ENCODE data around the gene IMP3. TPM values are rescaled to one million over a fixed set of nuclear protein-coding genes. Genes with fewer than 3 reads are reported as not detected.

Gene IMP3
- polyA plus RNA-seq, 4 donors: 52.1 to 61.0 (median 55.2) TPM

DNA sequence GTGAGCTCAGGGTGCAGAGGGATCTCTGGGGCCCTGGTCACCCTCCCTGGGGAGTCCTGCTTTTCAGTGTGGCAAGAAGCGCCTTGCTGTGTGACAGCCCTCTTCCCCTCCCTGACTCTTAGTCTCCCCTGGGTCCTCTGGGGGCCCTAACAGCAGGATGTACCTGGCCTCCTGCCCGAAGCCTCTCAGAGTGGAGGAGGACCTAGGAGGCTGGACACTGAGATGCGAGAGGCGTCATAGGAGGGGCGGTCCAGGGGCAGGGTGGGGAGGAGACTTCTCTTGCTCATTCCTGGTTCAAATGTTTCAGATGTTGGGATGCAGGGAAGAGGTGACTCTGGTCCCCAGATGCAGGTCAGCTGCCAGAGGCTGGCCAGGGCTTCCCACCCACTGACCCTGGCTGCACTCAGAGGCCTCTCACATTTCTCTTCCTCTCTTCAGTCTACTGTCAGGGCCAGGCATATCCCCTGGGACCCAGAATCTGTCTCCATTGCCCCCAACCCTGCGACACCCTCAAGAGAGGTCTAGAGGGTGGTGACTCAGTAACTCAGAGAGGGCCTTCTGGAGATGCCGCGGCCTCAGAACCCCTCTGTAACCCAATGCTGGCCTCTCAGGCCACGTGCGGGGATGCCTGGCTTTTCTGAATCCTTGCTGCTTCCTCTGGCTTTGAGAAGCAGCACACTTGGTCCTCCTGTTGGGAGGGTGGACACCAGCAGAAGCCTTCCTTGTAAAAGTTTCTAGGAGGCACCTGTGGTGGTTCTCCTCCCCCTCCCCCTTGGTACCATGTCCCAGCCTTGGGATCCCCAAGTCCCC lies 33.6 kb upstream of the IMP3 start:
- no peak for DNase-seq (ENCODE audit: low read depth in 4 of 4, low spot score in 3 of 4)

DNA sequence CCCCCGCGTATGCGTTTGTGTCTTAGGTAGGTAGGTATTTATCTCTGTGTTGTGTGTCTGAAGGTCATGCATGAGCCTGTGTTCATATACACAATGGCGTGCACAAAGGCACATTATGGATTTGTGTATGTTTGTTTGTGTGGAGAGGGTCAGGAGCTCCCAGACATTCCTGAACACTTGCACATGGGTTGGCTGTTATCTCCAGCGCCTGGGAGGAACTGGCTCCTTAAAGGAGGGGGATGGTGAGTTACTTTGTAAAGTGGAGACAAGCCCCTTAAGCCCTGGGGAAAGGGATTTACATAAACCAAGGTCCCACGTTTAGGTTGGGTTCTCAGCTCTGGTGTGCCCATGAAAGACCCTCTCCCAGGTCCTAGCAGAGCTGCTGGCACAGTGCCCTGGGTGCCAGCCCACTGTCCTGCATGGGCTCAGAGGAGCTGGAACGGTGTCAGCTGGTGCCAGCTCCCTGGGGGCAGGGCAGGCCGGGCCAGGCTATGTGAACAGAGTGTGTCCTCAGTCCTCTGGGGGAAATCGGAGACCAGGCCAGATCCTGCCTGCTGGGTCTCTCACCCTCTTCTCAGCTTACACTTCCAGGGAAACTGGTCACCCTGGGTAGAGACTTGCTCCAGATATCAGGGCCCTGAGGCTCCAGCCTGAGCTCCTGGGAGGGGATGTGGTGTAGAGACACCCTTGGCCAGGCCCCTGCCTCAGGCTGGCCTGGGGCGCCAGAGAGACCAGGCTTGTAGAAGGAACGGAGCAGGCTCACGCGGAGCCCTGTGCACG lies 32.8 kb upstream of the IMP3 start:
- DNase-seq (ENCODE audit: low read depth in 4 of 4, low spot score in 3 of 4): no peak

DNA sequence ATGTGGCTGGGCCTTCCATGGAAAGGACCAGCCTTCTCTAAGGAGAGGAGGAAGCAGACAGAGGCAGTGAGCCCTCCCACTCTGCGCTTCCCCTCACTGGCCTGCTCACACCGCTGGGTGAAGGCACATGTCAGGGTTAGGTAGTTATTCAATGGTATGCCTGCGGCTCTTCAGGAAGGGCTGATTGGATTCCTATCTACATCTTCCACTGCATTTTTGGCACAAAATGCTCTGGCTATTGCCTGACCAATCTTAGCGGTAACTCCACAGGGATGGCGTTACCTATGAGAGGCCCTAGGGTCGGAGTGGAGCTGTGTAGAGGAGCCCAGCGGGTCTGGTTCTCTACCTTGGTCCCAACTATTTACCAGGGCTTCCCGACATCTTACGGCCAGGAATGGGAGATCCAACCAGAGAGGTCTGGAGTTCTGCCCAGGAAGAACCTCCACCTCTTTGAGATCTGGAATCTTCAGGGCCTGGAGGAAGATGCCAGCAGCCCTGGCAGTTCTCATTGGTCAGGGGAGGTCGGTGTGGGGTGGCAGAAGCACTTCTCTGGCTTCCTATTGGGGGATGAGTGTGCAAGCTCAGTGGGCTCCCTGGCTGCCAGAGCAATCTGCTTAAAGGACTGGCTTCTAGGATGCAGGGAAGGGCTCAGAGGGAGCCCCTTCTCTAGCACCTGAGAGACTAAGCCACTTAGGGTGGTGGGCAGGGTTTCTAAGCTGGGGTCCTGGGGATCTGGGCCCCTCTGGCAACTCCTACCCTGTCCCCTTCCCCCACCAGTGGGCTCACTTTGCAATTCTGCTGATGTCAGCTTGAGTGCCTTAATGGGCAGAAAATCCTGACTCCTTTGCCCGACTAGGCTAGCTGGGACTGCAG lies 31.9 kb upstream of the IMP3 start:
- DNase-seq (ENCODE audit: low read depth in 4 of 4, low spot score in 3 of 4): no peak

DNA sequence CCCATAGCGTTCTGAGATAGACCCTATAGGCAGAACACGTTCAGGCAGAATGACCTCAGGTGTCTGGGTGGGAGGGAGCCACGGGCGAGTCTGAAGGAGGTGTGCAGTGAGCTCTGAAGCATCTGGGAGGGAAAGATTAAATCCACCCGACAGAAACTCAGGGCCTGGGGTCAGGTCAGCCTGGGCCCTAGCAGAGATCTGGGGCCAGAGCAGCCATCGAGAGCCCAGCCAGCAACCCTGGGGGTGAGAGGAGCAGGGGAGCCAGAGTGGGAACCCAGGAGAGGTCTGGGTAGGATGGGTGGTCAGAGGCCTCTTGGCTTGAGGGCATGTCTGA lies 29.8 kb upstream of the IMP3 start:
- no peak for DNase-seq (ENCODE audit: low read depth in 4 of 4, low spot score in 3 of 4)

DNA sequence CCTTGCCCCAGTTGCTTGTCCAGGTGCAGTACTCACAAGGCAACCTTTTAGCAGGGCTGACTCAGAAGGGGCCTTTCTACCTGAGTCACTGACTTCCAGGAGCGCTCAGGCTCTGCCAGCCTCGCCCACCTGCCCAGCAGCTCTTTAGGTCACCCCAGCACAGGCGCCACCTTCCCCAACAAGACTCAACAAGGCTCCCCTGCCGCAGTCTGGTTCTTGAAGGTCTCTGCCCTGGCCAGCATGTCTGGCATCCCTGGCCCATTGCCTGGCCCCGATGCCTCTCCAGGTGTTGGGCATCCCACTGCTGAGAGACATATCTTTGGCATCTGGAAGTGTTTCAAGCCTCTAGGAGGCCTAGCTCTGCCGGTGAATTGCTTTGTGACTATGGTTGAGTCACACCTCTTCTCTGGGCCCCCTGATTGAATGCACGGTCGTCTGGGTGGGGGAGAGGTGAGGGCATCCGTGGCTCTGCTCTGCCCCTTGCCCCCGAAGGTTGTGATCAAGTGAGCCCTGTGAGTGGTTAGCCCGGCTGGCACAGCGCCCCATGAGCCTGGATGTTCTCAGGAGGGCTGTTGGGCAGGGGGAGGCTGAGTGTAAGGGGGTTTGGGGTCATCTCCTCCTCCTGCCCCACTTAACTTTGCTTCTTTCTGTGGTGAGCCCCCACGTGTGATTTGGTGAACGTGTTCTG lies 29.3 kb upstream of the IMP3 start:
- DNase-seq (ENCODE audit: low read depth in 4 of 4, low spot score in 3 of 4): no peak

DNA sequence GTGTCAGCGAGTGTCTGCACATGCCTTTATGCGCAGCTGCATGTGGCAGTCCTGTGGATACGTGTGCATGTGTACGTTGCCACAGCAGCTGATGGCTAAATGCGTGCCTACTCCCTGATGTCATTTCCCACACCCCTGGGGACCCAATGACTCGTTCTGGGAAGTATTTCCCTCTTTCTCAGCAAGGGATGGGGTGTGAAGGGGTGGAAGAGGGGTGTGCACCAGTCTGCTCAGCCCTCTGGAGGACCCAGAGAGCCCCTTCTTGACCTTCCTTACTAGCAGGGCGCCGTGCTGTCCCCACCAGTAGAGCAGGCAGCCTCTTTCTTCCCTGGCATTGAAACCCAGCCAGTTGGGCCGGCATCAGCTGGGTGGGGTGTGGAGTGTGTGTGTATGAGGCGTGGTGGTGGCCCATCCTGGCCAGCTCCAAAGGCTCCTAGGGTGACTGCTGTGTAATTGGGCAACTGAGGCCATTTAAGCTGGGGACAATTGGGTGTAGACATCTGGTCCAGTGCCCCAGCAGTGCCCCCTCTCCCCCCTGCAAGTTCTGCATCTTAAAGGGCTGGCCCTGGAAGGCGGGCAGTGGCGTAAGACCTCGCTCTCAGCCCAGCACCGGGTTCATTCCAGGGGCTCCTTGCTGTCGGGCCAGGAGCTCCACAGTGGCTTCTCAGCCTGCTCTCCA lies 26.9 kb upstream of the IMP3 start:
- no peak for DNase-seq (ENCODE audit: low read depth in 4 of 4, low spot score in 3 of 4)

DNA sequence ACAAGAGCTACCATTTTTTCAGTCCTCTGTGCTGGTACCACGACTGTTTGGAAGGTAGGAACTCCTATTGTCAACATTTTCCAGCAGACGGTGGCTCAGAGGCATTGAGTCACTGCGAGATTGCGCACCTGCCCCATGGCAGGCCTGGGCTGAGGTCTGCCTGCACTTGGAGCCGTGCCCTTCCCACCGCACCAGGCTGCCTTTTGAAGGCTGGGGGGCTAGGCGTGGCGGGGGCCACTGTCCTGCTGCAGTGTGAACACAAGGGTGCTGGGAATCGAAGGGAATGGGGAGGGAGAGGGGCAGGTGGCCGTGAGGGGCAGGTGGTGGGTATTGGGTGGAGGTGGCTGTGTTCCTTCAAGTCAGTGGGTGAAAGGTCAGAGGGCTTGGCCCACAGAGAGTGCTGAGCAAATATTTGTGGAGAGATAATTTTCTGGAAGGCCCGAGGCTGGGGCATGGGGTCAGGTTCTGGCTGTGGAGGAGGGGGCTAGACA lies 24.0 kb upstream of the IMP3 start:
- no peak for DNase-seq (ENCODE audit: low read depth in 4 of 4, low spot score in 3 of 4)

DNA sequence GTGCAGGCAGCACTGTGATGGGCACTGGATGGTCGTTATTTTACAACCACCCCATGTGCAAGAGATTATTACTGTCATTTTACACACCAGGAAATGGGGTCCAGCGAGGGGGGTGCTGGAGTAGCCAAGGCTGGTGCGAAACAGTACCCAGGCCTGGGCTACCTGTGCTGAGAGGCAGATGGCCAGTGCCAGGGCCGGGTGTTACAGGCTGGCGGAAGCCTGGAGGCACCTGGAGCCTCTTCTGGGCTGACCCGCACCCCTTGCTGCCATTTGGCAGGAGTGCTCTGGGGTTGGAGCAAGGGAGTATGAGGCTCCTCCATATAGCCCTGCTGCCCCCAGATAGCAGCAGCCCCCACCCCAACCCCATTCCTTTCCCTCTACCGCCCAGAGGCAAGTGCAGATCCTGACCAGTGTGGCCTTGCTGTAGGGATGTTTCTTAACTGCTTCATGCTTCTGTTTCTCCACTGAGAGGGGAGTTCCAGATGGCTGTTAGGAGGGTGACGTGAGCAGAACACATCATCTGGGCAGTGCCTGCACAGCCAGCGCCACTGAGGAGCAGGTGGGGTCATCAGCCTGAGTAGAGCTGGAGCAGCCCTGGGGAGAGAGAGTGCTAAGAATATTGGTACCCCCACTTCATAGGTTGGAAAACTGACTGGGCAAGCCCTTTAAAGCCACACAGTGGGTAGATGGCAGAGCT lies 22.9 kb upstream of the IMP3 start:
- no peak for DNase-seq (ENCODE audit: low read depth in 4 of 4, low spot score in 3 of 4)

DNA sequence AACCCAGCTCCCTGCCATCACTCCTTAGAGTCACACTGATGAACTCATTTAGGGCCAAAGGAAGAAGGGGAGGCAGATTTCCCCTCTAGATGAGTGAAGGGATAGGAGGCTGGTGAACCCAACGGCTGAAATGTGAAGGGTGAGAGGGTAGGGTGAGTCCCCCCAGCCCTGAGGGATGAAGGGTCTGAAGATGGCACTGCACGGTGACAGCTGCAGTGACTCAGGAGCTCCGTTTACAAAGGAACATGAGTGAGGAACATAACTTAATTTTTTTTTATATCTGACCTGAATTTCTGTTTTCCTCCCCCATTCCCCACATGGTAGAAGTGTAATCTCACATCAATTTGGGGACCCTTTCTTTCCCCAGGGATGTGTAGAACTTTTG lies 21.7 kb upstream of the IMP3 start:
- DNase-seq (ENCODE audit: low read depth in 4 of 4, low spot score in 3 of 4): no peak

DNA sequence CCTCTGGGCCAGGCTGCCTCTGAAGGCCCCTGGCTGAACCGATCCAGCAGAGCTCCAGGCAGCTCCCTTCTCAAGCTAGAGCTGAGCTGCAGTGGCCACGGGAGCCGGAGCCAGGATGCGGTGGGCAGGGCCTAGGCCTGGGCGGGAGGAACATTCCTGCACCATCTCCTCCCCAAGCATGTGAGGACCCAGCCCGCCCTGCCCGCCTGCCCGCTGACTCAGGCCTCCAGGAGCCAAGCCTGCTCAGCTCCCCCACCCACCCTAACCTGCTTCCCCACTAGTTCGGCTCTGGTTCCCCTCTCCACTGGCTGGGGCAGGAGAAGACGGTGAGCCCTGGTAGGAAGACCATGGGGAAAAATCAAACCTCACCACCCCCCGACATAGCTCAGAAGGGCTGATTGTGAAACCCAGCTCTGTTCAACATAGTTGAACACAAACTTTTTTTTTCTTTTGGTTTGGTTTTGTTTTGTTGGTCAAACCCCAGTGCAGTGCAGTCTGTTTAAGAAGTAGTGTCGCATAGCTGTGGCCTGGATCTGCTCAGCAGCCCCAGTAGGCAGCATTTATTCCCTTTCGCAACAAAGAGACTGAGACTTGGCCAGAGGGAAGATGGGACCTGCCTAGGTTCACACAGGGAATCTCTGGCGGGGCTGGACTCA lies 21.2 kb upstream of the IMP3 start:
- no peak for DNase-seq (ENCODE audit: low read depth in 4 of 4, low spot score in 3 of 4)

DNA sequence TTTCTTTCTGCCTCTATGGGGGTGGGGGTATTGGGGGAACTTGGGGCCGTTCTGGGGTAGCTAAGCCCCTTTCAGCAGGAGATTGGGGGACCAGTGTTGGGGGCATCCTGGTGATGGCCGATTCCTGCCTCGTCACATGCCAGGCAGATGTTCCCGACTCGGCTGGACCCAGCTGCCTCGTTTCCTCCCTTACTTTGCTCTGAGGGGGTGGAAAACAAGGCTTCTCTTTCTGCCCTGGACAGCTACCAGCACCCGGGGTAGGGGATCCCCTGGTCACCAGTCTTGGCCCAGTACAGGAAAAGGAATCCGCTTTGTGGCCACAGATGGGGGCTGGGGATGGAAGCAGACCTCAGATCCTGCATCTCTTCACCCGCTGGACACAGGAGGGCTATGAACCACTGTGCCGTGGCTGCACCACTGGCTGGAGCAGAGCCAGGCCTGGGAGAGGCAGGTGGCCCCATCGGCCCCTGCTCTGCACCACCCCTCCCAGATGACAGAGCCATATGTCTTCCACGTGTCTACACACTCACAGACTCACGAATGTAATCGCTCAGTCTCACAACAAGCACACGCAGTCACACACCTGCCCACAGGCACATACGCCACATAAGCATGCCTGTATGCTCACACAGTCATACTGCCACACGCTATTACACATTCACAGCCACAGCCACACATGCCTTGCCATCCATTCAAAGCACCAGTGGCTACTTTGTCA lies 20.1 kb upstream of the IMP3 start:
- no peak for DNase-seq (ENCODE audit: low read depth in 4 of 4, low spot score in 3 of 4)

DNA sequence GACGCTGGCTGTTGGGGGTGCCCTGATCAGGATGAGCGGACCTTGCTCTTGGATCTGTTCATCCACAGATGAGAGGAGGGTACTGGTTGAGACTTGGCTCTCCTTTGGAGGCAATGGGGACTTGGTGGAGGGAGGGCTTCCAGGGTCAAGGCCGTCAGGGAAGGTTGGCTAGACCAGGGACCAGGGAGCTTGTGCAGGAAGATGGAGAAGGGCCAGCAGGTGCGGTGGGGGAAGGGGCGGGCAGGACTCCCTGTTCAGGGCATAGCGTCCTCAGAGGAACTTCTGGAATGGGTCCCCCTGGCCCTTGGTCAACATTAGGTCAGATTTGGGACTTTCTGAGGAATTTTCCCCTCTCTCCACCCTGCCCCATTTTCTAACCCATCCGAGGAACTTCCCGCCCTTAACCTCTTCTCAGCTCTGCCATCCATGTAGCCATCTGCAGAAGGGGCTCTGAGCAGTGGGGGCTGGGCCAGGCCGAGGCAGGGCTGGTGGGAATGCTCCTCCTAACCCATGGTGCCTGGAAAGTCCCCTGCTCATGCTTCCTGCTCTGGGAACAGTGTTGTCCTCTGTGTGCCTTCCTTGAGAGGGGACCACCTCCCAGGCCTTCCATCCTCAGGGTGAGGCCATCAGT lies 19.2 kb upstream of the IMP3 start:
- no peak for DNase-seq (ENCODE audit: low read depth in 4 of 4, low spot score in 3 of 4)

DNA sequence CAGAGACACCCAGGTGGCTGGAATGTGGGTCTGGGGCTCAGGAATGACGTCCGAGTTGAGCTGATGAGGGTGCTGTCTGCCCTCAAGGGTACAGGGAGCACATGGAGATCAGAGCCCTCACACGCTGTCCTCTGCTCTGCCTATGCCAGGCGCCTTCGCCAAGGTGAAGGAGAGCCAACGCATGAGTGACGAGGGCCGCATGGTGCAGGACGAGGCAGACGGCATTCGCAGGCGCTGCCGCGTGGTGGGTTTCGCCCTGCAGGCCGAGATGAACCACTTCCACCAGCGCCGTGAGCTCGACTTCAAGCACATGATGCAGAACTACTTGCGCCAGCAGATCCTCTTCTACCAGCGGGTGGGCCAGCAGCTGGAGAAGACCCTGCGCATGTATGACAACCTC lies 16.8 kb upstream of the IMP3 start:
- DNase-seq (ENCODE audit: low read depth in 4 of 4, low spot score in 3 of 4): no peak

DNA sequence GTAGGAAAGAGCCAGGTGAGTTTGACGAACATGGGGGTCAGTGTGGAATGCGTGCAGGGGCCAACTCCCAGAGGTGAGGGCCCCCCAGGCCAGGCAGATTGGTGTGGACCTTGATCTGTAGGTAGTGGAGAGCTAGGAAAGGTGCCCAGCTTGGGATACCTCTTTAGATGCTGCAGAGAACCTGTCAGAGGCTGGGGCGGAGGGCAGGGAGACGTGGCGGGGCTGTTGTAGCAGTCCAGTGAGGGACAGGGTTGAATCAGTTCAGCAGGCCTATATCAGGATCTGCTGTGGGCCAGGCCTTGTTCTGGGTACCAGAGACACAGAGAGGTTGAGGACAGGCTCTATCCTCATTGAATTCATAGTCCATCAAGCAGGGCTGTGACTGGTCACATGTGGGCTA lies 16.3 kb upstream of the IMP3 start:
- DNase-seq (ENCODE audit: low read depth in 4 of 4, low spot score in 3 of 4): no peak

DNA sequence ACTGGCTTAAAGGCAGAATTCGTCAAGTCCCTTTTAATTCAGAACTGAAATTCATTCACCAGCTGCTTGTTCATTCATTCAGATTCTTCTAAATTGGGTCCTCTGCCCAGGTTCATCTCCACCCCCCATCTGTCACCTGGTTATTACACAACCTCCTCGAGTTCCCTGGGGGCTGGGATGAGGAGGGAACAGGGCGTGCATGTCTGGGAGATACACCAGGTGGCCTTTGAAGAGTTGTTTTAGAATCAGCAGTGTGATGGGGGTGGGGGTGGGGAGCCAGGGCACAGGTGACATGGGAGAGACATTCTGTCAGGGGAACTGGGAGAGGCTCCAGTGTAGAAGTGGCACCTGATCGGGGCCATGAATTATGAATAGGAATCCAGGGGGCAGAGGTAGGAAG lies 15.9 kb upstream of the IMP3 start:
- no peak for DNase-seq (ENCODE audit: low read depth in 4 of 4, low spot score in 3 of 4)

DNA sequence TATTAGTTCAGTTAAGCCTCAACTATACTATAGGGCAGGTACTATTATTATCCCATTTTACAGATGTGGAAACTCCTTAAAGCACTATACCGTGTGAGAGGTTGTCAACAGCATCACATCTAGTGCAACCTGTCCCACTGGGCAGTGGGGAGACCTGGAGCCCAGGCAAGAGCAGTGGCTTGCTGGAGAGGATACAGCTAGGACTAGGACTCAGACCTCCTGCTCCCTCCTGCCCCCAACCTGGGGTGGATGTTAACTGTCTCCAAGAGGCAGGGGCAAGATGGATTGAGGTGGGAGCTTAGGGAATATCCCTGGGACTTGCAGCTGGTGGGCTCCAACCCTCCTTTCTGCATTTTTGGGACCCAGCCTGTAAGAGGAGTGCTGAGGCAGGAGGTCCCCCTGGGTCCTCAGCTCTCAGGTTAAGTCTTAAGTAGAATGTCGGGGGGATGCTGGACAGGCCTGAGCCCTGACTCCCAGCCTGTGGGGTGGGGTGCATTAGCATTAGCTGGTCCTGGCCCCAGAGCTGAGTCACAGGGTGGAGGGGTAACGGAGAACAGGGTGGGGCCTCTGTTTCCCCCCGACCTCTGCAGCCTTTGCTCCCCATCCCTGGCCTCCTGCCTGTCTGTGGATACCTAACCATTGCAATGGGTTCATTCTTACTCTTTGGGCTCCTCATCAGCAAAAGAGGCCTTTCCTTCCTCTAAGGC lies 14.3 kb upstream of the IMP3 start:
- DNase-seq (ENCODE audit: low read depth in 4 of 4, low spot score in 3 of 4): no peak

DNA sequence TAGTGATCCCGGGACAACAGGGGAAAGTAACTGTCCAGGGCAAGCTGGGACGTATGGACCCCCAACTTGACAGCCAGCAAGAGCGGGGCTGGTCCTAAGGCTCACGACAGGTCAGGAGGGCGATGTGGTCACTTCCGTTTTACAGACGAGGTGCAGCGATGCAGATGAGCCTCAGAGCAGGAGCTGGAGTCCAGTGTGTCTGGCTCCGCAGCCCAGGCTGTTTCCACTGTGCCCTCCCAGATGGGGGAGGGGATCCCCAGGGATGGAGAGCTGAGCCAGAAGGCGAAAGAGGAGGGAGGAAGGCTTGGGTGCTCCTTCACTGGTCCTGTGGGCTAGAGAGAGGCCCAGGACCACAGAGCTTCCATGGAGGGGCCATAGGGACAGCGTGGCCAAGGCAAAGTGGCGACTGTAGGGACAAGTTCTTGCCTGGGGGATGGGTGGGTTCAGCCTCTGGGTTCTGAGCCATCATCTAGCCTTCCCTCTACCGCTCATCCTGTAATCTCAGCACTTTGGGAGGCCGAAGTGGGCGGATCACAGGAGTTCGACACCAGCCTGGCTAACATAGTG lies 13.4 kb upstream of the IMP3 start:
- no peak for DNase-seq (ENCODE audit: low read depth in 4 of 4, low spot score in 3 of 4)
